HPDE6-E6E7 (cell line): Measurements from ENCODE around the gene SELP.

ENCODE experiments used
- DNase-seq: peaks from one replicate; pipeline ENCODE4 v3.0.0; 2011; ENCODE audit warnings: missing footprints; ENCODE audit errors: extremely low spot score

SELP gene

GRCh38 chr1:169576241-169576934 lies 53.5 kb downstream of the SELP start:
- DNase-seq = no peak

- no peak for DNase-seq
Observed at GRCh38 chr1:169574336-169574735, 55.6 kb downstream of the SELP start.

- DNase-seq = no peak
Observed at GRCh38 chr1:169572187-169572586, 57.7 kb downstream of the SELP start.

GRCh38 chr1:169571450-169571849 lies 58.5 kb downstream of the SELP start:
- DNase-seq = no peak

- no peak for DNase-seq
Observed at GRCh38 chr1:169570172-169570574, 59.8 kb downstream of the SELP start.

- DNase-seq = no peak
Observed at GRCh38 chr1:169568497-169568896, 61.4 kb downstream of the SELP start.

- no peak for DNase-seq
Observed at GRCh38 chr1:169565335-169566271, 64.3 kb downstream of the SELP start.

- DNase-seq = no peak
Observed at GRCh38 chr1:169563650-169564049, 66.3 kb downstream of the SELP start.

GRCh38 chr1:169563019-169563615 lies 66.8 kb downstream of the SELP start:
- DNase-seq = no peak

GRCh38 chr1:169561692-169562091 lies 68.2 kb downstream of the SELP start:
- no peak for DNase-seq

GRCh38 chr1:169557131-169557530 lies 72.8 kb downstream of the SELP start:
- DNase-seq = no peak

- DNase-seq = peak; percentile 28
Observed at GRCh38 chr1:169550294-169550693, 79.6 kb downstream of the SELP start.

- no peak for DNase-seq
Observed at GRCh38 chr1:169548282-169548681, 81.6 kb downstream of the SELP start.

- DNase-seq = no peak
Observed at GRCh38 chr1:169546087-169546995, 83.6 kb downstream of the SELP start.

GRCh38 chr1:169545472-169545871 lies 84.5 kb downstream of the SELP start:
- DNase-seq = no peak

GRCh38 chr1:169538998-169539871 lies 90.7 kb downstream of the SELP start:
- DNase-seq = peak; percentile 41
